HG02642 (cell line): ENCODE data around the gene SMIM22.

Experiments
- ATAC-seq: cut with Tn5 transposase; IDR thresholded peaks from one replicate; pipeline ENCODE4 v1.9.1; 2021; ENCODE audit warnings: mild to moderate bottlenecking; ENCODE audit not compliant: unreplicated experiment, poor library complexity

The SMIM22 gene

DNA sequence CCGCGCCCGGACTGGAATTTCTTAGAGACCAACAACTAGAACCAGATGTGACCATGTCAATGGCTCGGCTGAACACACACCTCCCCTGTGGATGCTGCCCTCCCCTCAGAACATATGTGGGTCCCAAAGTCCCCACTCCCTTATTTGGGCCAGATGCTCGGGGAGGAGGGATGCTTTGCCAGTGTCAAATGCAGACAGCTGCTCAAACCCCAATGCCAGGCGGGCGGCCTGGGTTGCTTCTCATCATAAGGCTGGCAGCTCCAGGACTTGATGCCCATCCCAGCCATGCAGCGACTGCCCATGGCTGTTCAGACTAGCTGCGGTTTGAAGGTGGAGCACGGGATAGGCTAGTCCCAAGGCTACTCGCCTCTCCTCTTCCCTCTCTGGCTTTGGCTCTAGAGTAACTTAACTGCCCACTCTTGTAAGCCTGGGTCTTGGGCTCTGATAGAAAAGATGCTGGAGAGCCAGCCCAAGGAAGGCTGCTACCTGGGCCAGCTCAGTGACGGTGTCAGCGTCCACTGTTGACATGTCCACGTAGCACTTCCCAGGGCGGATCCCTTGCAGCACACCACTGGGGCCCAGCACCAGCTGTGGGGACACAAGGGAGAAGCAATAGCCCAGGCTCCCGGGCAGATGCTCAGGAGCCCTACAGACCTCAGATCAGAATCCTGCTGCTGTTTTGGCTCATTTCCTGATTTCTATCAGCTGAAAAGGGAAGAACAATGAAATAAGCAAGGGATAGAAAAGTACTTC lies 18.3 kb downstream of the SMIM22 start:
- ATAC-seq, result no peak

DNA sequence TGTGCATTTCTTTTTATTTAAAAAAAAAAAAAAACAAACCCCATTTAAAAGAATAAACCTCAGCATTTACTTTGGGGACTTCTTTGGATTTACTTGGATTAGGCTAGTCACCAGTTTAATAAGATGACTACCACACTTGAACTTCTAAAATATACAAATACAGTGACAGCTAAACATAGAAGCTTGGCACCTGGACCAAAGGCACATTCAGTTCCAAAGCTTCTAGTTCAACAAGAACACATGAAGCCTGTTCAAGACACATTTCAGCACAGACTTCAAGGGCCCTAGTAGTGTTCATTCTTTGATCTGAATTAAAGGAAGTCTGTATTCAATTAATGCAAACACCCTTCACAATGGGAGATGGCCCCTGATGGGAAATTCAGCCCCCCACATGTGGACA lies 18.9 kb downstream of the SMIM22 start:
- ATAC-seq, result no peak

DNA sequence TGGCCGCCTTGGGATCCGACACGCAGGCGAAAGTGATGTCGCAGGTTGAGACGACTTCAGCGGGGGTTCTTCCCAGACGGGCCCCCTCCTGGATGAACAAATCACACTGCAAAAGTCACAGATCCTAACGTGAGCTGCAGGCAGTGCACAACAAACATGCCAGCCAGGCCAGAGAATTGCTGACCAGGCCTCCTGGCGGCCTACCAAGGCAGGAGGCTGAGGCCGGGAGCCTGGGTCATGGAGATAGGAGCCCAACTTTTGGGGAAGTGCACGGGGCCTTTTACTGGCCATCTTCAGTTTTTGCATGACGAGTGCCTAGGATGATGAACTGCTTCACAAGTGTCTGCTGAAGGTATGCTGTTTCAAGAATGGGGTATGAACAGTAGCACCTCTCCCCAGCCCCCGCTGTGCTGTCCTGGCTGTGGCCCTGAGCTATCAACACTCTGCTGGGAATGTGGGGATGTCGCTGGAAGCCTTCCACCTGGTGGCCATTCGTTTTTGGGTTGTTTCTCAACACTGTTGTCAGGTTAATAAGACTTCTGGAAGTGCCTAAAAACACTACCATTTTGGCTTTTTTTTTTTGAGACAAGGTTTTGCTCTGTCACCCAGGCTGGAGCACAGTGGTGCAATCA lies 19.5 kb downstream of the SMIM22 start:
- ATAC-seq, result no peak

DNA sequence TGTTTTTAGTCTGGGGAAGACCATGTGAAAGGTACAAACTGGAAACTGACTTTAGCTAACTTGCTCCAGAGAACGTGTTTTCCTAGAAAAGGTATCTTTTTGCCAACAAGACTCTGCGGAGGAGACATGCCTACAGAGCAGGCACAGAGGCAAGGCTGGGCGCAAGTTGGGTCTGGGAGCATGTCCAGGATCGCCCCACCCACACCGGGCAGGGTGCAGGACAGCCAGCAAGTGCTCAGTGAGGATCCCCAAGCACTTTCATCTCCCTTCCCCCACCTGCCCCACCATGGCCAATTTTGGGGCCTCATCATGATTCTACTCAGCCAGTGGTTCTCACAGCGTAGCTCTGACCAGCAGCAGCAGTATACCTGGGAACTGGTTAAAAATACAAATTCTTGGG lies 25.5 kb downstream of the SMIM22 start:
- ATAC-seq, result no peak

DNA sequence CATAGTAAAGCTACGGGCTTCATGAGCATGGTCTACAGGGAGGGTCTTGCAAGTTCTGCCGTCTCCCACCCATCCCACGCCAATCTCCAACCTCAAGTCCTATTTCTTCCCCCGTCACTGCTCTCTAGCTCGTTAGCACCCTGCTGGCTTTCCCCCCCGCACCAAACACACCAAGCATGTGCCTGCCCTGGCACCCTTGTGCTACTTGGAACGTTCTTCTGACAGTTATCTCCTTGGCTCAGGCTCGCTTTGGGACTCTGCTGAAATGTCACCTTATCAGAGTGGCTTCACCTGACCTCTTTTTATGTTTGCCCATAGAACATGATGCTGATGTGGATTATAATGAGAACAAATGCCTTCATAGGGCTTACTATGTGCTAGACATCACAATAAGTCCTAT lies 30.0 kb downstream of the SMIM22 start:
- ATAC-seq, result no peak

DNA sequence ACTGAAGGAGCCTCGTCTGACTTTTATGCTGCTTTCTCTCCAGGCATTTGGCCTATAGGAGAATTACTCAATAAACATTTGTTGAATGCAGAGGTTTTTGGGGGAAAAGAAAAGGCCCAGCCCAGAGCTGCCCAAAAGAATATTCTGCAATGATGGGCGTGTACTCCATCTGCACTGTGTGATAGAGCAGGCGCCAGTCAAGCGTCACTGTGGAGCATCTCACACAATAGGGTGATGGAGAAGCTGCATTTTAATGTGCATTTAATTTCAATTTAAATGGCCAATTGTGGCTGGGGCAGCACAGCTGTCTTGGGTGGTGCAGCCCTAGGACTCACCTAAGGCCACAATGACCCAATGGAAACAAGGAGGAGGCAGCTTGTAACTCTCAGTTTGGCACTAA lies 31.4 kb downstream of the SMIM22 start:
- no peak for ATAC-seq

DNA sequence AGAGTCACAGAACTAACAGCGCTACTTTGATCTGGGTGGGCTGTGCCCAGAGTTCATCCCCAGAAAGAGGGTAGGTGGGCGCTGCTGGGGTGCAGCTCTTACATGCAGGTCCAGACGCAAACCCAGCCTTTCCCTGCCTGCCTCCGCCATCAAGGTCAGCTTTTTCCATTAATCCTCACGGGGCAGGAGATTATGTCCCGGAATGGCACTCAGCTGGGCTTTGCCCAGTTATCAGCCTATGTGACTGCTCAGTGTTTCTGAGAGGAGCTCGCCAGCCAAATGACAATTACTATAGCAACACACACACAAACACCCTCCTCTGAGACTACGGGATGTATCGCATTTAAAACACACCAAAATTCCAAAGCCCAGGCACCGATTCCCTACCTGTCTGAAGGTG lies 31.8 kb downstream of the SMIM22 start:
- no peak for ATAC-seq

DNA sequence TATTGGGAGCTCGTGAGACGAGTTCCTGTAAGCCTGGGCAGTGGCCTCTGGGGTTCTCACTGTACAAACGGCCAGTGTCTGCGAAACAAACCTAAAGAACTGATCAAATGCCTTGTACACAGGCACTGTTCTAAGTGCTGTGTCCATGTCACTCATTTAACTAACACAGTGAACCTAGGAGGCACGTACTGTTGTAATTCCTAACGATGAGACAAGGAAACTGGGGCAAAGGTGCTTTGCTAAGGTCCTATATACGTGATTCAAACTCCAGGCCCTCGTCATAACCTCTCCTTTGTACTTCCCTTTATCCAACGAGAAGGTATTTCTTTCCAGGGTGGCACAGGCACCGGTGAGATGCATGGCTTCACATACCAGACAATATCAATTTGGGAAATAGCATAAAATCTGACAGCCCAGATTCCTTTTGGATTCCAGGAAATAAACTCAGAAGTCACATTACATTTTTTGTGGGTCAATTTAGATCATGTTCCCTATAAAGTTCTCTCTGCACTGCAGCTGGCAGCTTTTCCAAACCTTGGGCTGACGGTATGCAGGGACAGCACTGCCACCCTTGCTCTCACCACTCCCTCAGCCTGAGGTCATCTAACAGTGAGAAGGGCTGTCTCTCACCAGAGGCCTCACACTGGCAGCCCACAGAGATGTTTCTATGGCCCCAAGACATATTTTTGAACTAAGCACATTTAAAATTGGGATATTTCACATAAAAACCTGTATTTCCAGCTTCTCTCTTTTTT lies 33.6 kb downstream of the SMIM22 start:
- no peak for ATAC-seq

DNA sequence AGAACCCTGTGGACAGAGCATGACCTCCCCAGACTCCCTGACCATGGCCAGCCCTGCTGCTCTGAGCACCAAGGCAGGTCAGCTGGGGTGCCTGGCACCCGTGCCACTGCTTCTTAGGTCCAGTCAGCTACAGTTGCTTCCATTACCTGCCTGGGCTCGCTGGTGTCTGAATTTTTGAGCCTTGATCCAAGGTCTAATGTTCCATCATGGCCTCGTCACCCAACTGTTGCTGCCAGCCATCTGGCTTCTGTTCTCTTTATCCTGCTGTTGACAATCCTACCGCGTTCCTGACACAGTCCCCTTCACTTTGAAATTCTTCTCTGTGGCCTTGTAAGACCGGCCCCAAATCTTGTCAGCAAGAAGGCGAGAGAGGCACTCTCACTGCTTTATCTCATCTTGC lies 35.2 kb downstream of the SMIM22 start:
- ATAC-seq, result no peak

DNA sequence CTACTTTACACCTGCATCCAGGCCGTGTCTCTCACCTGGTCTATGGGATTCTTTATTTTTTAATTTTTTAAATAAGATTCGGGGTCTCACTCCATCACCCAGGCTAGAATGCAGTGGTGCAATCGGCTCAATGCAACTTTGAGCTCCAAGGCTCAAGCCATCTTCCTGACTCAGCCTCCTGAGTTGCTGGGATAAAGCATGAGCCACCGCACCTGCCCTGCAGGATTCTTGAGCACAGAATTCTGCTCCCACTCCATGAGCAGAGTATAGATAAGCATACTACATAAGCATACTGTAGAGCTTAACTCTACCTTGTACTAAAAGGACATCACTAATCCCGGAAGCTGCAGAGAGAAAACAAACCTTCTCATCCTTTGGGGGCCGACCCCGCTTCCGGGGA lies 36.4 kb downstream of the SMIM22 start:
- ATAC-seq, result no peak

DNA sequence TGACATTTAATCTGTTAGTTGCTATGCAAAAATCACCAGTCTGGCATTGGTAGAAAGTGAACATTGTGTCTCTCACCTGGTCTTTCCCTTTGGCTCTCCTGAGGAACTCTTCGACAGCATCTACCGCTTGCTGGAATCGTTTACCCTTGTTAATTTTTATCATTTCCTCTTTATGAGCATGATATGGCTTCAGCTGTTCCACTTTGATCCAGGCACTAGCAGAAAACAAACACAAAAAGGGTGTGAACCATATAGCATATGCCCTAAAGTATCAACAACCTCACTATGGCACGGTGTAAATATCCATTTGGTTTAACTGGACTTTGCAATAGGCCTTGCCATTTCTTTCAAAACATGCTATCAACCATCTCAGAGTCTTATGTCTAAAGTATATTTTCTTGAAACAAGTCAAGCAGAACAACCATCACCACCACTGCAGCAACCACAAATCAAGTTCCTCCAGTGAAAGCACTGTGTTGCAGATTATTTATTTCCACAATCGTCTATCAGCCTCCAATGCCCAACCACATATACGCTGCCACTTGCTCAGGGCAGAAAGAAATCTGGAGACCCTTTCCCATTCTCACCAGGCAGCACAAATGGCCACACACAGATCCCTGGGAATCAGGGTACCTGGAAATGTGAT lies 37.7 kb downstream of the SMIM22 start:
- no peak for ATAC-seq

DNA sequence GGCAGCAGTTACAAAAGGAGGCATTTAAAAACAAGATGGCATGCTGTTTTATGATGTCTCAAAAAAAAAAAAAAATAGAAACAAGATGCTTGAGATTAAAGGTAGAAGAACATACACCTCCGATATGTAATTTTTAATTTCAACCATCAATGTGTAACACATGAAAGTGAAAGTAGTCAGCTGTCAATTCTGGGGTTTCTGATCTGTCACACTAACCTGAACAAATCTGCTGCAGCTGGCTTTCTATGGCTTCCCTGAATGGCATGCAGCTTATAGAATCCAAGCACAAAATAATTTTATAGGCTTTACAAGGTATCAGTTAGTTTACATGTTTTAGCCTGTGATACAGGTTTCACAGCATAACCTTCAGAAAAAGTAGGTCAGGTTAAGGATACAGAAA lies 38.4 kb downstream of the SMIM22 start:
- ATAC-seq, result no peak

DNA sequence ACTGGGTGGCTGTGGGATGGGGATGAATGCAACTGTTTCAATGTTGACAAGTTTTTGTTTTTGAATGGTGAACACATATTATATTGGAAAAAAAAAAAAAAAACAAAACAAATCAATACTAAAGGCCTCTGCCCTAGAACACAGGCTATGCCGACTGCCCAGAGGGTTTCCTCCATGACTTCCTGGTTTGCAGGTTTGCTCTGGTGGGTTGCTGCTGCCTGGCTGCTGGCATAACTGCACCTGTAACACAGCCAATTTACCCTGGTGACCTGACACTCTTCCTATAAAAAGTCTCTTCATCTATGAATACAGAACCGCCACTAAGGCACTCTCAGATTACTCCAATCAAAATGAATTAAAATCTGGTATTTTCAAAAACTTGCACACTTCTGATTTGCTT lies 41.6 kb downstream of the SMIM22 start:
- no peak for ATAC-seq

DNA sequence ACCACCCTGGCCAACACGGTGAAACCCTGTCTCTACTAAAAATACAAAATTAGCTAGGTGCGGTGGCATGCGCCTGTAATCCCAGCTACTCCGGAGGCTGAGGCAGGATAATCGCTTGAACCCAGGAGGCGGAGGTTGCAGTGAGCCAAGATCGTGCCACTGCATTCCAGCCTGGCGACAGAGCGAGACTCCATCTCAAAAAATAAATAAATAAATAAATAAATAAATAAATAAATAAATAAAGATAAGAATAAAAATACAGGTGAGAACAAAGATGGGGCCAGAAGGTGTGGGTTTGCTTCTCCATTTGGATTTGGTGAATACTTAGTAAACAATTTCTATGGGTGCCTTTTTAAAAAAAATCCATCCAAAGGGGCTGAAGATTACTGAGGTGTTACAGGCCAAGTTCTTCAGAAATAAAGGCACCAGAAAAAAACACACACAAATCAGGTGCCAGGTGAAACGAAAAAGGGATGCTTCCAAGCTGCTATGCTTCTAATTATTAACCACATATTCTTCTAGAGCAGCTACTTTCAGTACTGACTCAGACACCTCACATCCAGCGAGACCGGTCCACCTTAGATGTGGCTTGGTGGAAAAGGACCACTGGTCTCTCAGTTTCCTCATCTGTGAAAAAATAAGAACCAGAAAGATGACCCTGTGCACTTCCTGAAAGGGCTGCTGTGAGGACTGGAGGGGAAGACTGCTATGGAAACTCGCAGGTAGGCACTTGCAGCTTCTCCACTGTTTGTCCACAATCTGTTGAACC lies 42.7 kb downstream of the SMIM22 start:
- no peak for ATAC-seq

DNA sequence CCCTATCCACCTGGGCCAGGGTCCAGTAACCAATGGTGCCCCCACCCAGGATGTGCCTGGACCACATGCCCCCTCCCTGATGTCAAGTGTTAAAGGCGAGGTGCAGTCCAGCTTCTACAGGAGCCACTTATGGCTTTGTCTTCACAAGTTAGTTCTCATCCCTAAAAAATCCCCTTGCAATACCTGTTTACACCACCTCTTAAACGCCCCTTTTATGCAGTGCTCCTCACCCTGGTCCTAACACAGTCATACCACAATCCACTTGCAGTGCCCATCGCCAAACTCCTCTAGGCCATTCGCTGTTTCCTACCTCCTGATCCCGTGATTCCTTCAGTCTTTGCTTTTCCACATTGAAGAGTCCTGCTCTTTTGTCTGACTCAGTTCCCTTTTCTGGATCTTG lies 44.8 kb downstream of the SMIM22 start:
- no peak for ATAC-seq

DNA sequence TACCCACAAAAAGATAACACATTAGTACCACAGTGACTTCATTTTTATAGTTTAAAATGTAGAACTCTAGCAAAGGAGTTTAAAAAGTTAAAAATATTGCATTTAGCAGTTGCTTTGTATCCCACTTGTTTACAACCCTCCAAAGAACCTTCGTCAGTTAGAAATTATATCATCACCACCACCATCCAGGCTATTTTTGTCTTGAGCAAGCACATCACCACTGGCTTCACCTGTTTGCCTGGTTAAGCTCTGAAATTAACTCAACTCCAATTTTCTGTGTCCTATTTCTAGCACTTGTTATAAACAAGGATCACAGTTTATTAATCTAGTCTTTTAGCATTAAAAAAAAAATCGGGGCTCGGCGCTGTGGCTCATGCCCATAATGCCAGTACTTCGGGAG lies 45.8 kb downstream of the SMIM22 start:
- ATAC-seq, result no peak
